Stimulated activated CD4-positive, alpha-beta T cell treated with anti-CD3 and anti-CD28 coated beads, Interleukin-2, amount 100 ng/mL, for 24 hours (primary cell): ENCODE data around the gene PRKCSH.
A peak's percentile ranks its signal among the peaks of the same experiment; 100 is the strongest.
"Not testable (repeated sequence)": the region's sequence is repeated elsewhere in the genome, so short reads cannot be mapped to it uniquely, and the experiment has no call there.

Source experiments
- DNase-seq, 2 donors: peaks; one replicate each; pipeline ENCODE4 v3.0.0-alpha.2; 2020

The PRKCSH gene

DNA sequence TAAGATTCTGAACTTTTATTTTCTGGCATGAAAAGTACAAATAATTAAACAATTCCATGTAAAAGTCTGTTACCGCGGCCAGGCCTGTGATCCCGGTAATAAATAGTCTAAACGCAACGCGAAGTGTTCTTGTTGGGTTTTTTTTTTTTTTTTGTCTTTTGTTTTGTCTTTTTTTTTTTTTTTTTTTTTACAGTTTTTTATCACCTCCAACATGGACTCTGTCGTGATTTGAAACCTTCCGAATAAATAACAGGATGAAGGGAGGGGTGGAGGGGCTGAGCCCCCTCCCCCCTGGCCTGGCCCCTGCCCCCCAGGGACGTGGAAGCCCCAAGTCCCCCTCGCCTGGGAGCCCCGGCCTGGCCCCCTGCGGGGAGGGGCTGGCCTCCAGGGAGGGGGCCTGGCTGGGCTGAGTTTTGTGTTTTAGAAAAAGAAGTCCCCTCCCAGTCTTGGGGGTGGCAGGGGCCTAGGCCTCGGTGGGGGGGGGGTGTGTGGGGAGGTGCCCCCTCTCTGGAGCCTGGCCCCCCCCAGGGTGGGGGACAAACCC is 16.0 kb downstream of the PRKCSH start:
- DNase-seq = no peak

DNA sequence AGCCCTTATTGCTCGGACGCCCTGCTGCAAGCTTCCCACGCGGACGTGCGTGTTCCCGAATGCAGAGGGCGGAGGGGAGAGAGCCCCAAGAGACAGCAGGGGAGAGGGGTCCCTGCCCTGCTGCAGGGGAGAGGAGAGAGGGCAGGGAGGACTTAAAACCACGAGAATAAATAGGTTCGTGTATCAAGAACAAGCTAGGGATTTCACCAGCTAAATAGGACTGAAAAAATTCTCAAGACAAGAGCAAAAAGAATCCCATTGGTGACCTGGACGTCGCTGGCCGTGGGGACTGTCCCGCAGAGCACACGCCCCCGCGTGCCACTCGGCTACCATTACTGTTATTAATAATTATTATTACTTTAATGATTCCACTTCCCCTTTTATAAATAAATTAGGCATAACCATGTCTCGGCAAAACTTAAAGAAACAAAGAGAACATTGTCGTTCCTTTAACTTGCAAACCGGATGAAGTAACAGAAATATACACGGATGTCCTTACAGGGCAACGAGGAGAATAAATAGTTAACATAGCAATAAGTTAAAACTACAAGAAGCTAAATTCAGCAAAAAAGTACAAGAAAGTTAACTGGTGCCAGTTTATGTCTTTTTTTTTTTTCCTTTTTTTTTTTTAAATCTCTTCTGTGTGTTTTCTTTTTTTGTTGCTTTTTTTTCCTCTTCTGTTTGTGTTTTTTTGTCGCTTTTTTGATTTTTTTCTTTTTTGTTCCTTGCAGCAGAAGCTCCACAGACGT is 16.6 kb downstream of the PRKCSH start:
- DNase-seq = no peak

DNA sequence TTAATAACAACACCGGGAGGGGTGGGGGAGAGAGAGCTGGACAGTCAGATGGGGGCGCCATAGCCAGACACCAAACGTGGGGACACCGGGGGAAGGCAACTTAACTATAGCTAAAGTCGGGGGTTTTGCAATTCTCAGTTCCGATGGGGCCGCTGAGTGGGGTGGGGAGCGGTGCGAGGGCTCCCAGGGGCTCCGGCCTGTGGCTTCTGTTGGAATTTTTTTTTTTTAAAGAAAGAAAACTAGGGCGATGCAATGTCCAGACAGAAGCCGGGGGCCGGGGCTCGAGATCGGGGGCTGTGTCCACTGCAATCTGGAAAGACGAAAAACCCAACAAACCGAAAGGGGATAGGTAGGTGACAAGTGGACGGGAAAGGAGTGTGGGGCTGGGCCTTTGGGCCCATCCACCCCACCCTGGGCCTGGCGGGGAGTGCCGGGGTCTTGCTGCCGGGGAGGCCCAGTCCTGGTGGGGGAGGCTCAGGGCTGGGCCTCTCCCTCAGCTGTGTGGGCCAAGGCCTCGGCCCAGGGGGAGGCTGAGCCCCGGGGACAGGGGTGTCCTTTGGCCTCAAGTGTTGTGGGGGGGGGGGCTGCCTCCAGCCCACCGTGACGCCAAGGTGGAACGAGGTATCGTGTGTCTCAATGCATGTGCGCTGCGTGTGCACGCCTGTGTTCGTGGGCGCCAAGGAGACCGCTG is 17.3 kb downstream of the PRKCSH start:
- no peak for DNase-seq

DNA sequence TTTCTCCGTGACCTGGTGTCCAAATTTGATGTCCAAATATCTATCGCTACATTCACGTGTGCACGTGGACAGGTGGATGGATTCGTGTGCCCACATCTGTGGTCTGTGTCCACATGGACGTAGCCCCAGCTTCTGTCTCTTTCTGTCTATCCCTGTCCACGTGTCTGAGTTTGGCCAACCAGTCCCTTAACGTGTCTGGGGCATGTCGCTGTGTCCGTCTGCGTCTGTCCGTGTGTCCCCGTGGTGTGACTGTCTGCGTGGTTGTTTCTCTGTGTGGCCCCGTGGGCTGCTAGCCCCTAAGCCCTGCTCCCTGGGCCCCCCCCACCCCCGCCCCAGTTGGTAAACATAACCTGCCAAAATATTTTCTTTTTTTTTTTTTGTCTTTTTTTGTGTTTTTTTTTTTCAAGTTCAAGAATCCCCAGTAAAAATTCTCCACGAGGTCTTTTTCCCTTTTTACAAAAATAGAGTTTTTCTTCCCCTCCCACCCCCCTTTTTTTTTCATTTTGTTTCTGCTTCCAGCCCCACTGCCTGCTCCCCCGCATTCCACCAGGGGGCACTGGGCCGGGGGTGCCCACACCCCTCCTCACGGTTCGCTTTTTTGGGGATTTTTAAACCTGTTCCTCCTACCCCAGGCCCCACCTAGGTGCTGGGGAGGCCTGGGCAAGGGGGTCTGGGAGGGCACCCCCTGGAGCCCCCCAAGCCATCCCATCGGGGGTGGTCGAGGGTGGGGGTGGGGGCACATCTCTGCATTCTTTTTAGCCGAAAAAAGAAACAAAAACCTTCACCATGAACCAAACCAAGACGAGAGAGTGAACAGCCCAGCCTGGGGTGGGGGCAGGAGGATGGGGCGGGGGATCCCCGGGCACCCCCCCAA is 18.3 kb downstream of the PRKCSH start:
- DNase-seq = peak in 1 of 2 donors; percentile 33

DNA sequence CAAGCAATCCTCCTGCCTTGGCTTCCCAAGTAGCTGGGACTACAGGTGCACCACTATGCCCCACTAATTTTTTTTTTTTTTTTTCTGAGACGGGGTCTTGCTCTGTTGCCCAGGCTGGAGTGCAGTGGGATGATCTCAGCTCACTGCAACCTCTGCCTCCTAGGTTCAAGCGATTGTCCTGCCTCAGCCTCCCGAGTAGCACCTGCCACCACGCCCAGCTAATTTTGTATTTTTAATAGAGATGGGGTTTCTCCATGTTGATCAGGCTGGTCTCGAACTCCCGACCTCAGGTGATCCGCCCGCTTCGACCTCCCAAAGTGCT is 19.8 kb downstream of the PRKCSH start:
- not testable (repeated sequence) for DNase-seq

DNA sequence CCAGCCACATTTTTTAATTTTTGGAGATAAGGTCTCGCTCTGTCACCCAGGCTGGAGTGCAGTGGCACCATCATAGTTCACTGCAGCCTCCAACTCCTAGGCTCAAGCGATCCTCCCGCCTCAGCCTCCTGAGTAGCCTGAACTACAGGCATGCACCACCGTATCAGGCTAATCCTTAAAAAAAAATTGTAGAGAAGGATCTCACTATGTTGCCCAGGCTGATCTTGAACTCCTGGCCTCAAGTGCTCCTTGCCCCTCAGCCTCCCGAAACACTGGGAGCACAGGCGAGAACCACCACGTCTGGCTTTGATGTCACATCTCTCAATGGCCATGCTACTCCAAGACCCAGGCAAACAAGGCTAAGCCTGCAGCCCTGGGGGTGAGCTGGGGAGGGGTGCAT is 21.2 kb downstream of the PRKCSH start:
- DNase-seq = no peak

DNA sequence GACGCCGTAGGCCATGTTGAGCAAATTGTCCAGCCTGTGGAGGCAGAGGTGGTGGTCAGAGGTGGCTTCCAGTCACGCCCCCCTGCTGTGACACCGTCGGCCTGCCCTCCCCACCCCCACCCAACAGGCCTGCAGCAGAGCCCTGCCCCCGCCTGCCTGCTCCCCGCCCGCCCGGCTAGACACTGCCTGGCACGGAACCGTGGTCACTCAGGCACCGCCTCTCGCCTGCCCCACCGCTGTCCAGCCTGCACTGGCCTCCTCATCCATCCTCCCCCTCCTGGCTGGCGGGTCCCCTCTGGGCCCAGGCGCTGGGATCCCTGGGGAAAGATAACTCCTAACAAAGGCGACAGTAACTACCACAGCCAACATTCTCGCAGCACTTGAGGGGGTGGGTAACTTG is 21.7 kb downstream of the PRKCSH start:
- no peak for DNase-seq

DNA sequence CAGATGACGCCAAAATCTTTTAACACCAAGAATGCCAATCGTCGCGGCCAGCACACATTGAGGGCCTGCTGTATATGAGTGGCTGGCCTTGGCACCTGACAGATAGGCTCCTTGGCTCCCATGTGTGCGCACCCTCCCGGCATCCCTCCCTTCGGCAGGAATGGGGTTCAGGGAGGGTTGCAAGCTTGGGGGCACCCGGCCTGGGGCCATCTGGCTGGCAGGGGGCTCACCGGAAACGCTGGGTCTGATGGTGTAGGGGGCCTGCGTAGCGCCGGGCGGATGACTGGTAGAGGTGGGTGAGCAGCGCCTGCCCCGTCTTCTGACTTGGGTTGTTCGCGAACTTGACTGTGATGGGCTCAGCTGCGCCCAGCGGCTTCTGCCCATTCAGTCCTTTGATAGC is 22.4 kb downstream of the PRKCSH start:
- no peak for DNase-seq

DNA sequence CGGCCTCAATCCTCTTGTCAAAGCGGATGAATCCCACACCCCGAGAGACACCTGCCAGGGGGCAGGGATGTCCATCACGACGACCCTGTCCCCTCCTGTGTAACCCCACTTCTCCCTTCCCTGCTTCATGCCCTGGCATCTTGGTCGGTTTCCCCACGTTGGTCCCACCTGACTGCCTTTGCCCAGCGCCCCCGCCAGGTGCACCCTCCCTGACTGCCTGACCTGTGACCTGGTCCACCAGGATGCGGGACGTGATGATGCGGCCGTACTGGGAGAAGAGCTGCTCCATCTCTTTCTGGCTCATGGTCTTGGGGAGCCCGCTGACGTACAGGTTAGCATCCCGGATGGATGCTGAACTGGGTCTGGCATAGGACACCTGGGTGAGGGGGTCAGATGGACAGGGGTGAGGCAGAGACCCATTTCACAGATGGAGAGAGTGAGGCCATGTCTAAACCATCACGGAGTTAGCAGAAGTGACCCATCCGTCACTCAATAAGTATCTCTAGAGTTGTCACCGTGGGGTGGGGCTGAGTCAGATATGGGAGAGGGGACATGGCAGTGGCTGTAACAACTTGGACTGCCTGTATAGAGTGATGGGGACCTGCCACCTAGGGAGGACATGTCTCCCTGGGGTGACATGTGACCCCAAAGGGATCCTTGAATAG is 22.9 kb downstream of the PRKCSH start:
- no peak for DNase-seq

DNA sequence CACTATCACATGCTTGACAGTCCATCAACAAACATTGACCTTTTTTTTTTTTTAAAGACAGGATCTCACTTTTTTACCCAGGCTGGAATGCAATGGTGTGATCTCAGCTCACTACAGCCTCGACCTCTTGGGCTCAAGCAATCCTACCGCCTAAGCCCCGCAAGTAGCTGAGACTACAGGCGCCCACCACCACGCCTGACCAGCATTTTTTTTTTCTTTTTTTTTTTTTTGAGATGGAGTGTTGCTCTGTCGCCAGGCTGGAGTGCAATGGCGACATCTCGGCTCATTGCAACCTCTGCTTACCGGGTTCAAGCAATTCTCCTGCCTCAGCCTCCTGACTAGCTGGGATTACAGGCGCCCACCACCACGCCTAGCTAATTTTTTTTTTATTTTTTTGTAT is 23.5 kb downstream of the PRKCSH start:
- DNase-seq = not testable (repeated sequence)

DNA sequence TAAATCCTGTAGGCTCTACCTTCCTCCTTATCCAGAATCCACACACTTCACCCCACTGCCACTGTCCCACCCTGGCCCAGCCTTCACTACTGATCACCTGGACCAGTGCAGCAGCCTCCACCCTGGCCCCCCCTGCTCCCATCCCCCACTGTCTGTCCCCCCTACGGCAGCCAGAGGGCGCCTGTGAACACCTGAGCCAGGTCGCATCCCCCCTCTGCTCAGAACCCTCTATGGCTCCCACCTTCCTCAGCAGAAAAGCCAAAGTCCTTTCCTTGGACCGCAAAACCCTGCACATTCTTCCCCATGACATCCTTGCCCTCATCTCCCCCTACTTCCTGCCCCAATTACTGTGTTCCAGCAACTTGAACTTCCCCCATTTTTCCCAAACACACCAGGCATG is 24.8 kb downstream of the PRKCSH start:
- DNase-seq = no peak

DNA sequence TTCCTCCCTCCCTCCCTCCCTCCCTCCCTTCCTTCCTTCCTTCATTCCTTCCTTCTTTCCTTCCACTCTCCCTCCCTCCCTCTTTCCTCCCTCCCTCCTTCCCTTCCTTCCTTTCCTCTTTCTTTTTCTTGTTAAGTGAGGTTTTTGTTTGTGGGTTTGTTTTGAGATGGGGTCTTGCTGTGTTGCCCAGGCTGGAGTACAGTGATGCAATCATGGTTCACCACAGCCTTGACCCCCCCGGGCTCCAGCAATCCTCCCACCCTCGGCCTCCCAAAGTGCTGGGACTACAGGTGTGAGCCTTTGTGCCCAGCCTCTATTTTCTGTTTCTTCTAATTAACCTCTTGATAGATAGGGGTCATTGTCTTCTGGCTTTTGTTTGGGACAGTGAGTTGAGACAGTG is 26.0 kb downstream of the PRKCSH start:
- DNase-seq = no peak

DNA sequence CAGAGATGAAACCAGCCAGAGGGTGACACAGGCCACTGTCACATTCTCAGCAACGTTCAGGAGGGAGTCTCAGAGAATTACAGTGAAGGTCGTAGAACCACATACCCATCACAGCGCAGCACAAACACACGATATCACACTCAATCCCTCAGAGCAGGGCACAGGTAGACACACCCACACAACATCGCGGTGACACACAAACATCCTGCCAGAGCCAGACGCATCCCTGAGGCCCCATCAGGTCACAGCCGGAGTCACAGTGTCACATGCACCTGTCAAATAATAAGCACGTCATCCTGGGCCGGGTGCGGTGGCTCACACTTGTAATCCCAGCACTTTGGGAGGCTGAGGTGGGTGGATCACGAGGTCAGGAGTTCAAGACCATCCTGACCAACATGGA is 28.0 kb downstream of the PRKCSH start:
- DNase-seq = no peak

DNA sequence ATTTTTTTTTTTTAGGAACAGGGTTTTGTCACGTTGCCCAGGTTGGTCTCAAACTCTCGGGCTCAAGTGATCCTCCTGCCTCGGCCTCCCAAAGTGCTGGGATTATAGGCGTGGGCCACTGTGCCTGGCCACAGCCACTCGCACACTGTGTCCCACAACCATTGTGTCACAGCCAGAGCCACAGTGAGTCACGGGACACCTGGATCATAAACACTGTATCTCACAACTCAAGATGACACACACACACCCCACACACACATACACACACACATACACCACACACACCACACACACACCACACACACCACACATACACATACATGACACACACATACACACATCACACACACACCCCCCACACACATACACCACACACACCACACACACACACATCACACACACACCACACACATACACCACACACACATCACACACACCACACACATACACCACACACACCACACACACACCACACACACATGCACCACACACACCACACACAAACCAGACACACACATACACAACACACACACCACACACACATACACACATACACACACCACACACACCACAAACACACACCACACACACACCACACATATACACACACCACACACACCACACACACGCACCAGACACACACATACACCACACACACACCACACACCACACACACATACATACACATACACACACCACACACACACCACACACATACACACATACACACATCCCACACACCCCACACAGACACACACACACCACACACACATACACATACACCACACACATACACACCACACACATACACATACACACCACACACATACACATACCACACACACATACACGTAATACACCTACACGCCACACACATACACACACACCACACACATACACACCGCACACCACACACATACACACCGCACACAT is 29.2 kb downstream of the PRKCSH start:
- DNase-seq = no peak

DNA sequence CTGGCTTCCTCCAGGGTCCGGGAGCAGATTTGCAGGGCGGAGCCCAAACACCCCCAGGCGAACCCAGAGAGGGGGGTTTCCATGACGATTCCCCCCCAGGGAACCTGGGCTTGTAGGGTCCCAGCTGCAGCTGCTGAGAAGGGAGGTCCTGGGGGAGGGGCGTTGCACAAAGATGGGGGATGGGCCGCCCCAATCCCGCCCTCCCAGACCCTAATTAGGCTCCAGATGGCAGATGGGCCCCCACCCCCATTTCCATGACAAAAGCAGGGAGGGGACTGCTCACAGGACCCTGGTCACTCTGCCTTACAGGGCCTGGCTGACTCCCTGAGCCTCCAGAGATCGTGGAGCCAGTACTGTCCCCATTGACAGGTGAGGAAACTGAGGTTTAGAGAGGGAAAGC is 30.2 kb downstream of the PRKCSH start:
- no peak for DNase-seq

DNA sequence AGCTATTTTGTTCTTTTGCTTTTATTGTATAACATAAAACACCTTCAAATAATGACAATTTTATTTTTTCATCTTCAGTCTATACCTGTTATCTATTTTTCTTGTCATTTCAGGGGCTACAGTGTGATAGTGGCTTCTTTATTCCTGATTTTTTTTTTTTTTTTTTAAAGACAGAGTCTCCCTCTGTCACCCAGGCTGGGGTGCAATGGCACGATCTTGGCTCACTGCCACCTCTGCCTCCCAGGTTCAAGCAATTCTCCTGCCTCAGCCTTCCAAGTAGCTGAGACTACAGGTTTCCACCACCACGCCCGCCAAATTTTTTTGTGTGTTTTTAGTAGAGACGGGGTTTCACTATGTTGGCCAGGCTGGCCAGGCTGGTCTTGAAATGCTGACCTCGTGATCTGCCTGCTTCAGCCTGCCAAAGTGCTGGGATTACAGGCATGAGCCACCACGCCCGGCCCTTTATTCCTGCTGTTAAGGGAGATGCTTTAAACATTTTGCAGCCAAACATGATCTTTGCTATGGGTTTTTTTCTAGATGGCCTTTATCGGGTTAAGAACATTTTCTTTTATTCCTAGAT is 32.9 kb downstream of the PRKCSH start:
- not testable (repeated sequence) for DNase-seq

DNA sequence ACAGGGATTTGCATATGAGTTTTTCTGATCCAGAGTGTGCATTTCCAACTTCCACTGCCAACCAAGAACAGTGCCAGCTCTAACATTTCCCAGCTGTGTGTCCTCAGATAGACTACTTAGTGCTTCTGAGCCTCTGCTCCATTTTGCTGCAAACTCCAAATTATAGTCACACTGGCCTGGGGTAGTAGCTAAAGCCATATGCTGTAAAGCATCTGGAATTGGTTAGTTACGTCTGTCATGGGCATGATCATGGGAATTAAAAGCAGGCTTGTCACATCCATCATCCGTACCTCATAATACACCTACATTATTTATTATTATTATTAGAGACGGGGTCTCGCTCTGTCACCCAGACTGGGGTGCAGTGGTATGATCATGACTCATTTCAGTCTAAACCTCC is 38.3 kb downstream of the PRKCSH start:
- DNase-seq = no peak

DNA sequence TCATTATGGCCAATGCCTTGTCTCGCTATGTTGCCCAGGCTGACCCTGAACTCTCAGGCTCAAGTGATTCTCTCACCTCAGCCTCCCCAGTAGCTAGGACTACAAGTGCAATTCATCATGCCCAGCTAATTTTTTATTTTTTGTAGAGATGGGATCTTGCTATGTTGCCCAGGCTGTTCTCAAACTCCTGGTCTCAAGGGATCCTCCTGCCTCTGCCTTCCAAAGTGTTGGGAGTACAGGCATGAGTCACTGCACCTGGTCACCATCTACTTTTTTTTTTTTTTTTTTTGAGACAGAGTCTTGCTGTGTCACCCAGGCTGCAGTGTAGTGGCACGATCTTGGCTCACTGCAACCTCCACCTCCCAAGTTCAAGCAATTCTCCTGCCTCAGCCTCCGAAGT is 39.9 kb downstream of the PRKCSH start:
- DNase-seq = not testable (repeated sequence)

DNA sequence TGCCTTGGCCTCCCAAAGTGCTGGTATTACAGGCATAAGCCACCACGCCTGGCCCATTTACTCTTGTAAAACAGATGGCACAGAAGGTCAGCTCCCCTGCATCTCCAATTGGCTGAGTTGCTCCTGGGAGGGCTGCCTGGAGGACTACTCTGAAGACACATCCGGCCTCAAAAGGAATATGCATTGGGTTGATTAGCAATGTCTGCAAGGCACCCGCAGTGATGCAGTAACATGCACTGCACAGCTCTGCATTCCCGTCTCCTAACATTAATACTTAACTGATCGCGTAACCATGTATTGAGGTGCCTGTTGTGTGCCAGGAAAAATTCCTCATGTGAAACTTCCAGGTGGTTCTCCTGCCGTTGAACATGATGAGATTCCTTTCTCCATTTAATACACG is 40.4 kb downstream of the PRKCSH start:
- no peak for DNase-seq

DNA sequence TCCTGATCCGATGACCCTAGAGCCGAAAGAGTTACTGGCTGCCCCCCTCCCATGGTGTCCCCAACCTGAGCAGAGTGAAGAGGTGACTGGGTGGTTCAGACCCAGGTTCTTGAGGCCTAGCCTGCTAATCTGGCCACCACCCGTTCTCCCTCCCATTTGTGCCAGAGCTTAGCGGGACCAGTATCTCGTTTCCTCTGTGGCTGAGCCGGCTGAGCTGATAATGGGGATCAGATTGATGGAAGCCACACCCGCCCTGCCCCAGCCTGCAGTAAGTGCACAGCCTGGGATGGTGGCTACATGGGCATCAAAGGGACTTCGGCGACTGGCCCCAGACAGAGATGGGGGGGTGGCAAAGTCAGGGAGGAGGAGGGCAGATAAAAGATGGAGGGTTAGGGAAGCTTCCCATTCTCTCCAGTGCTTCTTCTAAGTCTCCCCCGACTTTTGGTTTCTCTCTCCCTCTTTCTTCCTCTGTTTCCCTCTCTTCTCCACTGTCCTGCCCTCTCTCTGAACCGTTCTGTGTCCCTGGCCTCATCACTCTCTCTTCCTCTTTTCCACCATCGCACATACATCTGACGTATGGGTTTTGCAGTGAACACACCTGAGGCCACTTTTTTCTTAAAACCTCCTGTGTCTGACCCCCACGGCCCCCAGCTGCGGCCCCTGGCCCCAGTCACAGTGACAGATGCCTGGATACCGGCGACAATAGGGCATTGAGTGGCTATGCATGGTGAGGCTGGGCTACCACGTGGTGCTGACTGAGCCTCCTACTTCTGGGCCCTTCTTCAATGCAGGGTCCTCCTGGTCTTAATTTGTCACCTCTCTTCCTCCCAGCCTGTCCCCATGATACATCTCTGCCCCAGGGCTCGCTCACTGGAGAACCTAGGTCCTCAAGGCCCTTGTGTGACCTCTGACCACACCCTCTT is 43.0 kb downstream of the PRKCSH start:
- DNase-seq = no peak
